Measurements from ENCODE around the gene YIF1A.
"Not testable (repeated sequence)": the region's sequence is repeated elsewhere in the genome, so short reads cannot be mapped to it uniquely, and the experiment has no call there.

Gene YIF1A

GRCh38 chr11:66310803-66311440 lies 22.0 kb upstream of the YIF1A start:
- not testable (repeated sequence) for DNase-seq

GRCh38 chr11:66310324-66310723 lies 21.4 kb upstream of the YIF1A start:
- DNase-seq: no peak

GRCh38 chr11:66309475-66309874 lies 20.5 kb upstream of the YIF1A start:
- no peak for DNase-seq

GRCh38 chr11:66302656-66303055 lies 13.7 kb upstream of the YIF1A start:
- no peak for DNase-seq

GRCh38 chr11:66299186-66299585 lies 10.2 kb upstream of the YIF1A start:
- no peak for DNase-seq

- no peak for DNase-seq
Observed at GRCh38 chr11:66297610-66298009, 8.7 kb upstream of the YIF1A start.

GRCh38 chr11:66294626-66295620 lies 6.0 kb upstream of the YIF1A start:
- no peak for DNase-seq

- DNase-seq: no peak
Observed at GRCh38 chr11:66293777-66294625, 5.1 kb upstream of the YIF1A start.

GRCh38 chr11:66293352-66293751 lies 4.4 kb upstream of the YIF1A start:
- no peak for DNase-seq

GRCh38 chr11:66292543-66293332 lies 3.8 kb upstream of the YIF1A start:
- no peak for DNase-seq

- DNase-seq: no peak
Observed at GRCh38 chr11:66291706-66292542, 3.0 kb upstream of the YIF1A start, which contains the start of gene TMEM151A. TMEM151A (plus strand) TSS chr11:66291894; CDS start chr11:66292014, 120 bp downstream.

- no peak for DNase-seq
Observed at GRCh38 chr11:66291303-66291705, 2.4 kb upstream of the YIF1A start.

- DNase-seq: no peak
Observed at GRCh38 chr11:66290330-66290621, 1.3 kb upstream of the YIF1A start.

GRCh38 chr11:66289548-66290329 lies 796 bp upstream of the YIF1A start:
- DNase-seq: peak; percentile 25

- DNase-seq: no peak
Observed at GRCh38 chr11:66287889-66288670, 863 bp downstream of the YIF1A start.

GRCh38 chr11:66287211-66287888 lies 1.6 kb downstream of the YIF1A start:
- no peak for DNase-seq

GRCh38 chr11:66286699-66287098 lies 2.2 kb downstream of the YIF1A start:
- DNase-seq: no peak

- no peak for DNase-seq
Observed at GRCh38 chr11:66285250-66285947, 3.5 kb downstream of the YIF1A start.

All from DMS79 (cell line).